ENCODE measurements around the gene GYPC.
"Not testable (repeated sequence)": the region's sequence is repeated elsewhere in the genome, so short reads cannot be mapped to it uniquely, and the experiment has no call there.

GYPC gene

GRCh38 chr2:126679094-126679713 lies 23.2 kb downstream of the GYPC start:
- H3K36me3 ChIP-seq (ENCODE audit: control insufficient read depth, insufficient read depth, low read length), result no peaks in the 10 kb centered on the region
- no peak for DNase-seq (ENCODE audit: low read depth, low spot score)
- H3K4me1 ChIP-seq (ENCODE audit: control insufficient read depth, insufficient read depth, low read length), result no peaks in the 10 kb centered on the region; the same call in 1 of the 2 replicates
- no peak overlapping the region for H3K27ac ChIP-seq (ENCODE audit: low read length)
- H3K9me3 ChIP-seq (ENCODE audit: control insufficient read depth, insufficient read depth, low read length), result no peaks in the 10 kb centered on the region
- no peaks in the 10 kb centered on the region for H3K27me3 ChIP-seq (ENCODE audit: control insufficient read depth, insufficient read depth, low read length)
- H3K4me3 ChIP-seq (ENCODE audit: low read length), result no peak overlapping the region
- no CpG with 5 or more reads among the region's 9 CpGs for WGBS (ENCODE audit: insufficient coverage, insufficient read length)

- Histone ChIP-seq H3K4me1 (ENCODE audit: control insufficient read depth, insufficient read depth, low read length) (no peaks in the 10 kb centered on the region; the same call in 1 of the 2 replicates), H3K9me3 (ENCODE audit: control insufficient read depth, insufficient read depth, low read length) (no peaks in the 10 kb centered on the region), H3K27ac (ENCODE audit: low read length) (no peak overlapping the region), H3K36me3 (ENCODE audit: control insufficient read depth, insufficient read depth, low read length) (no peaks in the 10 kb centered on the region), H3K4me3 (ENCODE audit: low read length) (no peak overlapping the region; the same call in 1 of the 2 replicates), H3K27me3 (ENCODE audit: control insufficient read depth, insufficient read depth, low read length) (no peaks in the 10 kb centered on the region)
- no CpG with 5 or more reads among the region's 6 CpGs for whole genome bisulfite sequencing (ENCODE audit: insufficient coverage, insufficient read length)
- DNase-seq (ENCODE audit: low read depth, low spot score), result no peak
These were observed 25.5 kb downstream of the GYPC start for GRCh38 chr2:126681505-126681904.

- H3K36me3 ChIP-seq (ENCODE audit: control insufficient read depth, insufficient read depth, low read length), result no peaks in the 10 kb centered on the region
- no peak overlapping the region for H3K4me3 ChIP-seq (ENCODE audit: low read length)
- WGBS (ENCODE audit: insufficient coverage, insufficient read length), result no CpG with 5 or more reads among the region's 4 CpGs
- no peak overlapping the region for H3K27ac ChIP-seq (ENCODE audit: low read length)
- no peaks in the 10 kb centered on the region for H3K9me3 ChIP-seq (ENCODE audit: control insufficient read depth, insufficient read depth, low read length)
- H3K27me3 ChIP-seq (ENCODE audit: control insufficient read depth, insufficient read depth, low read length), result no peaks in the 10 kb centered on the region
- DNase-seq (ENCODE audit: low read depth, low spot score), result no peak
- H3K4me1 ChIP-seq (ENCODE audit: control insufficient read depth, insufficient read depth, low read length), result no peaks in the 10 kb centered on the region; the same call in 1 of the 2 replicates
These were observed 29.7 kb downstream of the GYPC start for GRCh38 chr2:126685629-126686028.

GRCh38 chr2:126686286-126686685 lies 30.3 kb downstream of the GYPC start:
- no peaks in the 10 kb centered on the region for H3K36me3 ChIP-seq (ENCODE audit: control insufficient read depth, insufficient read depth, low read length)

GRCh38 chr2:126686841-126687485 lies 31.0 kb downstream of the GYPC start:
- Histone ChIP-seq H3K27me3 (ENCODE audit: control insufficient read depth, insufficient read depth, low read length) (no peaks in the 10 kb centered on the region), H3K4me3 (ENCODE audit: low read length) (no peak overlapping the region), H3K4me1 (ENCODE audit: control insufficient read depth, insufficient read depth, low read length) (no peaks in the 10 kb centered on the region), H3K36me3 (ENCODE audit: control insufficient read depth, insufficient read depth, low read length) (no peaks in the 10 kb centered on the region), H3K27ac (ENCODE audit: low read length) (no peak overlapping the region), H3K9me3 (ENCODE audit: control insufficient read depth, insufficient read depth, low read length) (no peaks in the 10 kb centered on the region)
- WGBS (ENCODE audit: insufficient coverage, insufficient read length), result no CpG with 5 or more reads among the region's 5 CpGs
- DNase-seq (ENCODE audit: low read depth, low spot score), result no peak

More at GRCh38 chr2:126686286-126686685, 30.3 kb downstream of the GYPC start:
- no peaks in the 10 kb centered on the region for H3K9me3 ChIP-seq (ENCODE audit: control insufficient read depth, insufficient read depth, low read length)
- no peaks in the 10 kb centered on the region for H3K27me3 ChIP-seq (ENCODE audit: control insufficient read depth, insufficient read depth, low read length)
- no peak for DNase-seq (ENCODE audit: low read depth, low spot score)
- H3K27ac ChIP-seq (ENCODE audit: low read length), result no peak overlapping the region
- H3K4me3 ChIP-seq (ENCODE audit: low read length), result no peak overlapping the region
- H3K4me1 ChIP-seq (ENCODE audit: control insufficient read depth, insufficient read depth, low read length), result no peaks in the 10 kb centered on the region
- no CpG with 5 or more reads among the region's 5 CpGs for WGBS (ENCODE audit: insufficient coverage, insufficient read length)

GRCh38 chr2:126687503-126687902 lies 31.5 kb downstream of the GYPC start:
- Histone ChIP-seq H3K27ac (ENCODE audit: low read length) (no peak overlapping the region), H3K36me3 (ENCODE audit: control insufficient read depth, insufficient read depth, low read length) (no peaks in the 10 kb centered on the region), H3K4me3 (ENCODE audit: low read length) (no peak overlapping the region), H3K9me3 (ENCODE audit: control insufficient read depth, insufficient read depth, low read length) (no peaks in the 10 kb centered on the region), H3K4me1 (ENCODE audit: control insufficient read depth, insufficient read depth, low read length) (no peaks in the 10 kb centered on the region), H3K27me3 (ENCODE audit: control insufficient read depth, insufficient read depth, low read length) (no peaks in the 10 kb centered on the region)
- WGBS (ENCODE audit: insufficient coverage, insufficient read length), result no CpG with 5 or more reads among the region's 2 CpGs
- DNase-seq (ENCODE audit: low read depth, low spot score), result no peak

GRCh38 chr2:126688594-126688993 lies 32.6 kb downstream of the GYPC start:
- not testable (repeated sequence) for H3K9me3 ChIP-seq (ENCODE audit: control insufficient read depth, insufficient read depth, low read length); H3K27ac ChIP-seq (ENCODE audit: low read length); H3K4me1 ChIP-seq (ENCODE audit: control insufficient read depth, insufficient read depth, low read length); H3K4me3 ChIP-seq (ENCODE audit: low read length); H3K36me3 ChIP-seq (ENCODE audit: control insufficient read depth, insufficient read depth, low read length); DNase-seq (ENCODE audit: low read depth, low spot score); H3K27me3 ChIP-seq (ENCODE audit: control insufficient read depth, insufficient read depth, low read length)
- no CpG with 5 or more reads among the region's 2 CpGs for WGBS (ENCODE audit: insufficient coverage, insufficient read length)

- not testable (repeated sequence) for H3K27me3 ChIP-seq (ENCODE audit: control insufficient read depth, insufficient read depth, low read length); H3K4me3 ChIP-seq (ENCODE audit: low read length); H3K36me3 ChIP-seq (ENCODE audit: control insufficient read depth, insufficient read depth, low read length); H3K27ac ChIP-seq (ENCODE audit: low read length); DNase-seq (ENCODE audit: low read depth, low spot score); H3K9me3 ChIP-seq (ENCODE audit: control insufficient read depth, insufficient read depth, low read length); H3K4me1 ChIP-seq (ENCODE audit: control insufficient read depth, insufficient read depth, low read length)
- WGBS (ENCODE audit: insufficient coverage, insufficient read length), result no CpG with 5 or more reads among the region's 1 CpG
These were observed 36.3 kb downstream of the GYPC start for GRCh38 chr2:126692241-126692640.

- H3K4me3 ChIP-seq (ENCODE audit: low read length); H3K27ac ChIP-seq (ENCODE audit: low read length); H3K9me3 ChIP-seq (ENCODE audit: control insufficient read depth, insufficient read depth, low read length); H3K27me3 ChIP-seq (ENCODE audit: control insufficient read depth, insufficient read depth, low read length); H3K4me1 ChIP-seq (ENCODE audit: control insufficient read depth, insufficient read depth, low read length); DNase-seq (ENCODE audit: low read depth, low spot score); H3K36me3 ChIP-seq (ENCODE audit: control insufficient read depth, insufficient read depth, low read length): not testable (repeated sequence)
- no CpG with 5 or more reads among the region's 3 CpGs for WGBS (ENCODE audit: insufficient coverage, insufficient read length)
These were observed 37.1 kb downstream of the GYPC start for GRCh38 chr2:126692934-126693592.

- no CpG with 5 or more reads among the region's 15 CpGs for WGBS (ENCODE audit: insufficient coverage, insufficient read length)
- Histone ChIP-seq H3K4me1 (ENCODE audit: control insufficient read depth, insufficient read depth, low read length) (no peaks in the 10 kb centered on the region), H3K27me3 (ENCODE audit: control insufficient read depth, insufficient read depth, low read length) (no peaks in the 10 kb centered on the region), H3K9me3 (ENCODE audit: control insufficient read depth, insufficient read depth, low read length) (no peaks in the 10 kb centered on the region), H3K4me3 (ENCODE audit: low read length) (no peak overlapping the region), H3K36me3 (ENCODE audit: control insufficient read depth, insufficient read depth, low read length) (no peaks in the 10 kb centered on the region), H3K27ac (ENCODE audit: low read length) (no peak overlapping the region)
- no peak for DNase-seq (ENCODE audit: low read depth, low spot score)
These were observed 40.9 kb downstream of the GYPC start for GRCh38 chr2:126696644-126697520.

Measured in iPS DF 6.9 (cell line).